Osteoblast (primary cell): ENCODE data around the gene USH2A. TPM values are rescaled to one million over a fixed set of nuclear protein-coding genes. Genes with fewer than 3 reads are reported as not detected.

Experiments used
- DNase-seq: peaks from one replicate; pipeline ENCODE4 v3.0.0; 2011; ENCODE audit warnings: low spot score, mixed read lengths; ENCODE audit not compliant: insufficient read length; ENCODE audit errors: missing footprints
- H2AFZ ChIP-seq: 2 replicates; pipeline ENCODE4 v1.6.0; 2011; ENCODE audit warnings: mild to moderate bottlenecking, low read length
- H3K27ac ChIP-seq: 2 replicates; pipeline ENCODE4 v1.5.1; 2011; ENCODE audit warnings: mild to moderate bottlenecking, low read depth, low read length, moderate library complexity
- H3K27me3 ChIP-seq: 2 replicates; pipeline ENCODE4 v1.6.0; 2012; ENCODE audit warnings: mild to moderate bottlenecking, control low read depth, inconsistent platforms, low read length, moderate library complexity; ENCODE audit not compliant: insufficient read depth
- H3K36me3 ChIP-seq: 2 replicates; pipeline ENCODE4 v1.5.1; 2011; ENCODE audit warnings: mild to moderate bottlenecking, low read length, control low read depth, moderate library complexity; ENCODE audit not compliant: insufficient read depth
- H3K4me1 ChIP-seq: 2 replicates; pipeline ENCODE4 v1.5.1; 2011; ENCODE audit warnings: mild to moderate bottlenecking, low read length, control low read depth, moderate library complexity; ENCODE audit not compliant: insufficient read depth
- H3K4me2 ChIP-seq: 2 replicates; pipeline ENCODE4 v1.6.0; 2011; ENCODE audit warnings: mild to moderate bottlenecking, low read length; ENCODE audit not compliant: insufficient read depth
- H3K4me3 ChIP-seq: fragments of 200-600 bp; sonication (generic); 3 replicates; pipeline ENCODE4 v1.5.1; 2012; ENCODE audit warnings: mild to moderate bottlenecking, low read length, inconsistent platforms; ENCODE audit not compliant: insufficient read depth
- H3K79me2 ChIP-seq: 2 replicates; pipeline ENCODE4 v1.6.0; 2012; ENCODE audit warnings: mild to moderate bottlenecking, low read length, control low read depth, inconsistent platforms; ENCODE audit not compliant: insufficient read depth
- H3K9me3 ChIP-seq: 2 replicates; pipeline ENCODE4 v1.5.1; 2011; ENCODE audit warnings: low read depth, low read length, control low read depth
- H4K20me1 ChIP-seq: 2 replicates; pipeline ENCODE4 v1.6.0; 2012; ENCODE audit warnings: mild to moderate bottlenecking, low read length, control low read depth; ENCODE audit not compliant: insufficient read depth
- total RNA-seq: library from RNA; depleted of rRNA; stranded (reverse); fragments of >200 nt; gene quantifications from 2 replicates; pipeline ENCODE4 v1.2.3, GENCODE V29; 2012
- TF ChIP-seq, protein P1 (sequence below): IDR thresholded peaks from 2 replicates; pipeline ENCODE4 v1.5.1; 2011; ENCODE audit warnings: mild to moderate bottlenecking, low read depth, low read length, moderate library complexity; ENCODE audit errors: extremely low read depth

USH2A gene
- total RNA-seq, 1 donor, result under 0.01 TPM

DNA sequence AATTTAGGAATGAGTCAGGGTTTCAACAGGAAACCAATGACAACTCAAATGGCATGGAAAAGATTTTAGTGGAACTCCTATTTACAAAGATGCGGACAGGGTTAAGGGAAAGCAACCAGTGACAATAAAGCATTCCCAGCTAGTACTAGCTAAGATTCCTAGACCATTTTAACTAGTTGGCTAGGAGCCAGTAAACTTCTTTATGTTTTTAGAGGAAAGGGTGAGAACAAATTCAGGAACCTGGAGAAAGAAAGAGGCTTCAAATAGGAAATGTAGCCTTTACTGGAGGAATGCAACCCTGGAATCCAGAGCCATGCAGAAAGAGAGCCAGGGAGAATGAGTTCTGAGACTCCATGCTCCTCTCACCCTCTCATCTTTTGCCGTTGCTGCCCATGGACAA, 439.6 kb downstream of the USH2A start:
- Histone ChIP-seq H3K27me3 (no peaks in the 10 kb centered on the region), H2AFZ (no peak overlapping the region), H3K36me3 (no peaks in the 10 kb centered on the region), H3K9me3 (no peaks in the 10 kb centered on the region), H3K4me2 (no peak overlapping the region), H3K4me1 (no peaks in the 10 kb centered on the region), H3K4me3 (no peak overlapping the region), H3K27ac (no peak overlapping the region), H4K20me1 (no peaks in the 10 kb centered on the region), H3K79me2 (no peaks in the 10 kb centered on the region)
- no peak for DNase-seq
- TF ChIP-seq, protein P1, sequence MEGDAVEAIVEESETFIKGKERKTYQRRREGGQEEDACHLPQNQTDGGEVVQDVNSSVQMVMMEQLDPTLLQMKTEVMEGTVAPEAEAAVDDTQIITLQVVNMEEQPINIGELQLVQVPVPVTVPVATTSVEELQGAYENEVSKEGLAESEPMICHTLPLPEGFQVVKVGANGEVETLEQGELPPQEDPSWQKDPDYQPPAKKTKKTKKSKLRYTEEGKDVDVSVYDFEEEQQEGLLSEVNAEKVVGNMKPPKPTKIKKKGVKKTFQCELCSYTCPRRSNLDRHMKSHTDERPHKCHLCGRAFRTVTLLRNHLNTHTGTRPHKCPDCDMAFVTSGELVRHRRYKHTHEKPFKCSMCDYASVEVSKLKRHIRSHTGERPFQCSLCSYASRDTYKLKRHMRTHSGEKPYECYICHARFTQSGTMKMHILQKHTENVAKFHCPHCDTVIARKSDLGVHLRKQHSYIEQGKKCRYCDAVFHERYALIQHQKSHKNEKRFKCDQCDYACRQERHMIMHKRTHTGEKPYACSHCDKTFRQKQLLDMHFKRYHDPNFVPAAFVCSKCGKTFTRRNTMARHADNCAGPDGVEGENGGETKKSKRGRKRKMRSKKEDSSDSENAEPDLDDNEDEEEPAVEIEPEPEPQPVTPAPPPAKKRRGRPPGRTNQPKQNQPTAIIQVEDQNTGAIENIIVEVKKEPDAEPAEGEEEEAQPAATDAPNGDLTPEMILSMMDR, result no peak

DNA sequence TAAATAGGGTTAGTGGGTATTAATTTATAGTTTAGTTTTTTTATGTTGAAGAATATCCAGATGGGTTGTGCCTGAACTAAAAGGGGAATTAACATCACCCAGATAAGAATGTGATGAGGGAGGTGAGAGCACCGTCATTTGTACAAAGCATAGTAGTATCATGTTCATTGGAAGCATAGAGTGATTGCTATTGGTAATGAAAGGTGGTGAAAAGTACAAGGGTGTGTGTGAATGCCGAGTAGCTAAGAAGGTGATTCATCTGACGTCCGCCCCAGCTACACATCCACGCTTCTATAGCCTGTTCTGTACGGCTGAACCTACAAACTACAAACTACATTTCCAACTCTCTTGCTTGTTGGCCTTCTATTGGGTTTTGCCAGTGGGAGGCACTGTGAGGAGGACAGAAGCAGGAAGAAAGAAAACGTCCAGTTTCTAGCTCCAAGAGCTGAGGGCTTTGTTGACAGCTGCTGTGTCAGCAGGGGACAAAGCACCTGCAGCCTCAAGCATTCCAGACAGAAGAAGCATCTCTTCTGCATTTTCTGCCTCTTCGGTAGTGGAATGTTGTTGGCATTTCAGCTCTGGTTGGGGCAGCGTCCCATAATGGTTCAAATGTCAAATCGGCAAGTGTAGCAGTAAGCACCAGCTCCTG, 451.3 kb downstream of the USH2A start:
- no peak overlapping the region for H3K4me3 ChIP-seq
- TF ChIP-seq, protein P1, result no peak
- no peaks in the 10 kb centered on the region for H3K9me3 ChIP-seq
- no peaks in the 10 kb centered on the region for H4K20me1 ChIP-seq
- H3K27me3 ChIP-seq, result no peaks in the 10 kb centered on the region
- no peak overlapping the region for H3K27ac ChIP-seq
- H3K4me1 ChIP-seq, result no peaks in the 10 kb centered on the region
- H2AFZ ChIP-seq, result no peak overlapping the region
- H3K4me2 ChIP-seq, result no peak overlapping the region
- no peak for DNase-seq
- no peaks in the 10 kb centered on the region for H3K79me2 ChIP-seq
- no peaks in the 10 kb centered on the region for H3K36me3 ChIP-seq

DNA sequence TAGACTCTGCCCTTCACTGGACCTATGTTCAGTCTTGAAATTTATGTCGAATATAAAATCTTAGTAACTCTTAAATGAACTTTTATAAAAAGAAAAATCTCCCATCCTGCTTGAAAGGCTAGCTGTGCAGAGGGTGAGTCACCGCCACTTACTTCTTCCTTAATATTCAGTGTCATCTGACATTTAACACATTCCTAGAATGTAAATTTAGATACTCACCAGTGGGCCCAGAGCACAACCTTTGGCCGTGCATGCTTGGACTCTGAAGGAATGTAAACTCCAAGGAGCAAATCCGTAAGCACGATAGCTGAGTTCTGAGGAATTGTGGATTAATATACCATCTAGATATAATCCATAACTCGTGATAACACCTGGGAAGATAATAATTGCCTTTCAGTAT, 452.8 kb downstream of the USH2A start:
- H3K27me3 ChIP-seq, result no peaks in the 10 kb centered on the region
- no peak overlapping the region for H3K4me3 ChIP-seq
- H3K9me3 ChIP-seq, result no peaks in the 10 kb centered on the region
- no peak overlapping the region for H3K4me2 ChIP-seq
- no peaks in the 10 kb centered on the region for H3K79me2 ChIP-seq
- H3K36me3 ChIP-seq, result no peaks in the 10 kb centered on the region
- TF ChIP-seq, protein P1, result no peak
- H4K20me1 ChIP-seq, result no peaks in the 10 kb centered on the region
- DNase-seq, result no peak
- no peak overlapping the region for H3K27ac ChIP-seq
- no peak overlapping the region for H2AFZ ChIP-seq
- H3K4me1 ChIP-seq, result no peaks in the 10 kb centered on the region

DNA sequence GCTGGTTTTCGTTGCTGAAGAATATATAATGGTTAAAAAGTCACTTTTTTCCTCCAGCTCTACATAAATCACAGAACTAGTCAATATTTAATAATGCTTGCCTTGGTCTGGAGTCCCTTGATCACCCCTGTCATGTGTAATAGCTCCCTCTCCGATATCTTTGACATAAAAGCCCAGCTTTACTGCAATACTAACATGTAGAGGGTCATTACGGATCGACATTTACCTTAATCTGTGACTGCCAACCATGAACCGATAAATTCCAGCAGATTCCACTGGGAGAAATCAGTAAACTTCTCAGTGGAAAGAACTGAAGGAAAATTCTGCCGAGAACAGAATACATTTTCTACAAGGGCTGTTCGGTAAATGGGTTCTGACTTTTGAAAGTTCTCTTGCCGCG, 459.6 kb downstream of the USH2A start:
- H3K27me3 ChIP-seq, result no peaks in the 10 kb centered on the region
- TF ChIP-seq, protein P1, result no peak

More for the DNA sequence above, 459.6 kb downstream of the USH2A start:
- no peaks in the 10 kb centered on the region for H4K20me1 ChIP-seq
- DNase-seq, result no peak
- no peaks in the 10 kb centered on the region for H3K4me1 ChIP-seq
- H3K9me3 ChIP-seq, result no peaks in the 10 kb centered on the region
- H2AFZ ChIP-seq, result no peak overlapping the region
- no peak overlapping the region for H3K4me2 ChIP-seq
- no peak overlapping the region for H3K27ac ChIP-seq
- no peaks in the 10 kb centered on the region for H3K79me2 ChIP-seq
- H3K36me3 ChIP-seq, result no peaks in the 10 kb centered on the region
- H3K4me3 ChIP-seq, result no peak overlapping the region
